HG03571 (cell line): Measurements from ENCODE around the gene SNX20.

ENCODE experiments used
- ATAC-seq: cut with Tn5 transposase; IDR thresholded peaks from one replicate; pipeline ENCODE4 v1.9.1; 2021; ENCODE audit not compliant: unreplicated experiment

SNX20 gene, protein sequence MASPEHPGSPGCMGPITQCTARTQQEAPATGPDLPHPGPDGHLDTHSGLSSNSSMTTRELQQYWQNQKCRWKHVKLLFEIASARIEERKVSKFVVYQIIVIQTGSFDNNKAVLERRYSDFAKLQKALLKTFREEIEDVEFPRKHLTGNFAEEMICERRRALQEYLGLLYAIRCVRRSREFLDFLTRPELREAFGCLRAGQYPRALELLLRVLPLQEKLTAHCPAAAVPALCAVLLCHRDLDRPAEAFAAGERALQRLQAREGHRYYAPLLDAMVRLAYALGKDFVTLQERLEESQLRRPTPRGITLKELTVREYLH

DNA sequence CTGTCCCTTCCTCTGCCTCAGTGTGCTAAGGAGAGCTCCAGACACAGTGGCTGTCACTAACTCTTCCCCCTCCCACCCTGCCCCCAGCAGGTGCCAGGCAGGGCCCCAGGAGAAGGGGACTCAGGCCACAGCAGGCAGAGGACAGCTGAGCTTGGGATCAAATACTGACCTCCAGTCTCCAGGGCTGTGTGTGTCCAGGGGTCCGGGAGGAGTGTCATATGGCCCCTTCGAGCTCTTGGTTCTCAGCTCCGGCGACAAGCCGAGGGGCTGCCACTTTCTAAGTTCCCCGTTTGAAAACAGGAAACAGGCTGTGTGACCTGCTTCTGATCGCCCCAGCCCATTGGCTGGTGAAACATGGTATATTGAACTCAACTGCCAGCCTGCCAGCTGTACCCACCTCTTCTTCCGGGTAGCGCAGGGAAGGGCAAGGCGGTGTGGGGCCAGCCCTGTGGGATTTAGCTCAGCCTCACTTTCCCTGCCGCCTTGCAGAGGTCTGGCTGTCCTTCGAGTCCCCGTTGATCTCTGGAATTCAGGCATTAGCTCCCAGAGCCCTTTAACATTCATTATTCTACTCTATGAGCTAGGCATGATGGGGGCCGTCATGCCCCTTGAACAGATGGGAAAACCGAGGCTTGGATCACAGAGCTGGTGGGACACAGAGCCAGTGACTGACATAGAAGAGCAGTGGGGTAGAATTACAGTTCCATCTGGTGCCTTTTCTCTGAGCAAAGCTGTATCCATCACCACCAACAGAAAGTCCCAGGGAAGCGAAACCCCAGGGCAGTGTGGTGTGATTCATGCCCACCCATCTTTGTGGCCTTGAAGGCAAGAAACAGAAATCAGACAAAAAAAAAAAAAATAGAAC is at the start of gene SNX20:
Gene SNX20, minus strand, starts transcription at position 292 of the 865 bp plus-strand sequence. CDS start 3,786 bp downstream, outside the sequence.
- peak; percentile 42 for ATAC-seq

DNA sequence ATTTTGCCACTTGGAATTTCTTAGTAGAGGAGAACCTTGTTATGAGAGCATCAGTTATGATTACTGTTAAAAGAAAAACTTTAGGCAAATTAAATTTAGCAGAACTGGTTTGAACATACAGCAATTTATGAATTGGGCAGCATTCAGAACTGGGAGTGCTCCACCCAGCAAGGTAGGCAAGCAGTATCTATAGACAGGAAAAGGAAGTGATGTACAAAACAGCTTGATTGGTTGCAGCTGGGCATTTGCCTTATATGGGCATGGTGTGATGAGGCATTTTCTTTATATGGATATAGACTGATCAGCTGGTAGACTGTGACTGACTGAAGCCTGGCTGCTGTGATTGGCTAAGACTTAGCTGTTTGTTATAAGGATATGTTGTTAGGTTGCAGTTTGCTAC is 43.2 kb upstream of the SNX20 start:
- no peak for ATAC-seq

DNA sequence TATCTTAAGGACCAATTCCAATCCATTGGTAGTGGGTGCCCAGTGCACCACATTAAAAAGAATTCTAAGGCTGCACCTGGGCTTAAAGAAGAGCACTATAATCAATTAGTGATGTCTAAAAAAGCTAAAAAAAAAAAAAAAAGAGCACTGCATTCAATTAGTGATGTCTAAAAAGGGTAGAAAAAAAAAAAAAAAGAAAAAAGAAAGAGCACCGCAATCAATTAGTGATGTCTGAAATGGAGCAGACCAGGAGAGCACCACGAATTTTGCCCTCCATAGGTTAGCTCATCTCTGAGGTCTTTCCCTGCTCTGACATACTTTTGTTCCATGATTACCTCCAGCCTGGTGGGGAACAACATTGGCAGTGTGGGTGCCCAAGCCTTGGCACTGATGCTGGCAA is 41.8 kb upstream of the SNX20 start:
- no peak for ATAC-seq

DNA sequence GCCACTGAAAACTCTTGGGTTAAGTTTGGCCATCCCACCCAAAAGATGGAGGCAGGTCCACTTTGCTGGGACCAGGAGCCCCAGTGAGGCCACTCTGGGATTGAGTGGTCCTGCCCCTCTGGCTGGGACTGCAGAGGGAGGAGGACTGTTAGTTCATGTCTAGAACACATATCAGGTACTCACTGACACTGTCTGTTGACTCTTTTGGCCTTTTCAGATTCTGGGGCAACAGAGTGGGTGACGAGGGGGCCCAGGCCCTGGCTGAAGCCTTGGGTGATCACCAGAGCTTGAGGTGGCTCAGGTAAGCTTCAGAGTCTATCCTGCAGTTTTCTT is 41.3 kb upstream of the SNX20 start:
- ATAC-seq = no peak

DNA sequence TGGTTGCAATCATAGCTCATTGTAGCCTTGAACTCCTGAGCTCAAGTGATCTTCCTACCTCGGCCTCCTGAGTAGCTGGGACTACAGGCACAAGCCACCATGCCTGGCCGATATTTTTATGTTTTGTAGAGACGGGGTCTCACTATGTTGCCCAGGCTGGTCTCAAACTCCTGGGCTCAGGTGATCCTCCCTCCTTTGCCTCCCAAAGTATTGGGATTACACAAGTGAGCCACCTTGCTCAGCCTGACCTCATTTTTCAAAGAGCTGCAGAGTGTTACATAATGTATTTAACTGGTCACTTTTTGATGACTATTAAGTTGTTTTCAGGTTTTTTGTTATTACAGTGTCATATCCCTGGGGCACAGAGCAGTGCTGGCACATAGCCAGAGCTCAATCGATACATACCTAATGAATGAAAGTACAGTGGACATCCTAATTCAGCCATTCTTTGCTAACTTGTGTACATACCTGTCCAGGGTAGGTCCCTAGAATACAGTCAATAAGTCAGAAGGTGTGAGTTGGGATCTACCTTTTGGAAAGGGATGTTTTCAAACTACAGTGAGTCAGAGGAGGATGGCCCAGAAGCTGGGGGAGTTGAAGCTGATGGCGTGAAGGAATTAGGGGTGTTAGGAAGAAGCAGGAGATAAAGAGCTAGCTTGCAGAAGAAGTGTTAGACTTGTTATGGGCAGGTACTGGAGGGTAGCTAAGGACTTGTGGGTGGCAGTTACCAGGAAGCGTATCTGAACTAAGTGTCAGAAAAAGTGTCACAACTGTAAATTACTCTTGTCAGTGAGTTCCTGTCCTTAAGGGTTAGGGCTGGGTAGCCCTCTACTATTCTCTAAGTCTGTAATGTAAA is 40.7 kb upstream of the SNX20 start:
- no peak for ATAC-seq

DNA sequence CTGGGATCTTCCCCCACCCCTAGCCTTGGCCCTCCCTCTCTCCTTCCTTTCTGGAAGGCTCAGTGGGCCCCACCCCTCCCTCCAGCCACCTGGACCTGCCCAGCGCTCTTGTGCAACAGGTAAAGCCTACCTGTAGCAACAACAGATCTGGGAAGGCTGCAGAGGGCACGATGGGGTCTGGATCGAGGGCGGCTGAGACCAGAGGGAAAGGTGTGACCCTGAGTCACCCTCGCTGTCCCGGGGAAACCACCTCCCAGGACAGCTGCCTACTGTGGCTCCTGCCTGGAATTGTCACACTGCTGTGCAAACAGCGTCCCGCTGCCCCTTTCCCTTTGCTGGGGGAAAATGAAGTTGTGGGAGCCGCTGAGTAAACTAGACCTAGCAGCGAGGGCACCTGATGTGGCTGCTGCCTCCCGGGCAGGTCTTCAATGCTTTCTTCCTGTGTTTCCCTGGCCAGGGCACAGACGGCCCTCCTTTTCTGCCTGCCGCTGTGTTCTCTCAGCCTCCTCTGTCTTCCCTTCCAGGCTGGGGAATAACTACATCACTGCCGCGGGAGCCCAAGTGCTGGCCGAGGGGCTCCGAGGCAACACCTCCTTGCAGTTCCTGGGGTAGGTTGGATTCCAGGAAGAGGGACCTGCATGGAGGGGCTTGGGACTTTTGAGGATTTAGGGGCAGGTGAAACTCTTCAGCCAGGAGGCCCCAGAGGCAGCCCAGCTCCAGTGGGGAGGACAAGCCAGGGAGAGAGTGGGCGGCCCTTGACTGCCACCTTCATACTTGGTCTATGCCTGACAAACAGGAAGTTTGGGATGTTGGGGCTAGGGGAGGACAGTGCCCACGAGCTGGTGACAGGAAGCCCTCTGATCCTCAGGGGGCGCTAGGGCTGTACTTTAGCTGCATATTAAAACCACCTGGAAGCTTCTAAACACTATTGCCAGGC is 38.6 kb upstream of the SNX20 start:
- no peak for ATAC-seq

DNA sequence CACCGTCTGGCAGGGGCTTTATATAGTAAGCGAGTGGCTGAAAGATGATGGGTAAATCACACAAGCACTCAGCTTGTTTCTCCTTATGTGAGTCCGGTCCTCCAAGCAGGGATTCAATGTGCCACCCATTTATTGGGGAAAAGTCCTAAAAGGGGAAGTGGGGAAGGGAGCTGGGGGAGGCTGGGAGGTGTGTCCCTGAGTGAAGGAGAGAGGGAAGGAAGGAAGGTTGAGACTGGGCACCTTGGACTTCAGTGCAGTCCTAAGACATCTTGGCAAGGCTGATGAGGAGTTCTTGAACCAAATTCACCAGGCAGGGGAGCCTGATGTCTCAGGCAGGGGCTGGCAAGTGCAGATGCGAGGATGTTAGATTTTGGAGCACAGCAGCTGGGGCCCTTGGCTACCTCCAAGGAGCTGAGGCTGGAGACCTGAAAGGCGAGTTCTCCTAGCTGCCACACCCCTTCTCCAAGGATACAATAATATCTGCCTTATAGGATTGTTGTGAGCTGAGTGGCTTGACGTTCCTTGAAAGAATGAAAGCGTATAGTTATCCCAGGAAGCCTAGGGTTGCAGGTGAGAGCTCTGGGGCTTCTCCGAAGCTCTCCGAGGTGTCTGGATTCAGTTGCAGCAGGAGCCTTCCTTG is 37.8 kb upstream of the SNX20 start:
- no peak for ATAC-seq

DNA sequence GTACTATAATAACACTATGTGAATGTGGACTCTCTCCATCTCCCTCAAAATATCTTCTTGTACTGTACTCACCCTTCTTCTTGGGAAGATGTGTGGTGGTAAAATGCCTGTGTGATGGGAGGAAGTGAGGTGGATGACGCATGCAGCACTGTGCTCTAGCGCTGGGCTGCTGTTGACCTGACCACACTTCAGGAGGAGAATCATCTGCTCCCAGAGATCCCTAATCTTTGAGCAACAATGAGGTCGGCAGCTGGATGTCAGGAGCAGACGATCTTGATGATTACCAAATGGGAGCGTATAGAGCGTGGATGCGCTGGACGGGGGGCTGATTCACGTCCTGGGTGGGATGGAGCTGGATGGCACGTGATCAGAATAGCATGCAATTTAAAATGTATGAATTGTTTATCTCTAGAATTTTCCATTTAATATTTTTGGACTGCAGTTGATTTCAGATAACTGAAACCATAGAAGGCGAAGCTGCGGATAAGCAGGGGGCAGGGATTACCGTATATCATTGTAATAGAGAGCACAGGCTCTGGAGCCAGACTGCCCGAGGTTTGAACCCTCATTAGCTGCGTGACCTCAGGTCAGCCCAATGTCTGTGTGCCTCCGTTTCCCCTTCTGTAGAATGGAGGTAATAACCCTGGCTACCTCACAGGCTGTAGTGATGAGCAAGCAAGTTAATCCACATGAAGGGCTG is 37.1 kb upstream of the SNX20 start:
- ATAC-seq = no peak

DNA sequence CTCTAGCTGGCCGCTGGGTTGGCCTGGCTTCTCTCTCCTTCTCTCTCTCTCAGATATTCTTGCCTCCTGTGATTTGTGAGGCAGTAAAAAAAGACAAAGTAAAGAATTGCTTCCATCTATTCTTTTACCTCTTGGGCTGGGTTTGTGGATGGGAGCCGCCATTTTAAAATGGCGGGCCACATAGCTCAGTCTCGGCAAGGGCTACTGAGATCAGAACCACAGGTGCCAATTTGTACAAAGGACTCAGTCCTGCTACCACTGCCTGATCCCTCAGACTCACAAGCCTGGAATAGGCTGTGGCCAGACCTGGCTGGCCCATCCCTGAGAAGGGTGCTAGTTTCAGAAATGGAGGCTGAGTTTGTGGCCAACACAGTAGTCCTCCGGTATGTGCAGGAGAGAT is 36.4 kb upstream of the SNX20 start:
- no peak for ATAC-seq

DNA sequence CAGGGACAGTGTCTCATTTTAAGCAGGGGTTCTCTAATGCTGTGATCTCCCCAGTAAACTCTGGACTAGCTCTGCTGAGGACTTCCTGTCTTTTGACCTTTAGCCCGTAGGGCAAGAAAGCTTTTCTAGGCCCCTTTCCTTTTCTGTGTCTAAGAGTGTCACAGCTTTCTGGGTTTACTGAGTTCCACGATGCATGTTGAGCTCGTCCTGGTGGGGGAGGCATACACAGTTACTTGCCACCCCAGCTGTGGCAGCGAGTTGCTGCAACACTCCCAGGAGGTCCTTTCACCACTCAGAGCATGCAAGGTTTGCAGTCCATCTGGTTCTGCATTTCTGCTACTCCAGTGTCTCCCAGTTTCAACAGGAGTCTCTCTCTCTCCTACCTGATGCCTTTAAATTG is 36.0 kb upstream of the SNX20 start:
- no peak for ATAC-seq

DNA sequence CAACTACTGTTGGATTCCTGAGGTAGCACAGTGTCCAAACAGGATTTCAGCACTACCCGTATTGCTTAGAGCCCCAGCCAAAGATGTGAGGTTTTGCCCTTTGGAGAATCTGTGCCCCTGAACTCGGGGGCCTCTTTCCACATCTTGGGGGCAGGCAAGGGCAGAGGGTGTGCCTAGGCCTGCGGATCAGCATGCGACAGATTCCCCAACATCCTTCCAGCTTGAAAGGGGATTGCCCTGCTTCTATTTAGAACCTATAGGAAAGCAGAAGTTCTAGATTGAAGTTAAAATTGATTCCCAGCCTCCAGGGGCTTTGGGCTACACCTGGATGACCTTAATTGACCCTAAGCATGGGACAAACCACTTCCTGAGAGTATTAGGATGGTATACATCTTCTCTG is 31.8 kb upstream of the SNX20 start:
- ATAC-seq = no peak

DNA sequence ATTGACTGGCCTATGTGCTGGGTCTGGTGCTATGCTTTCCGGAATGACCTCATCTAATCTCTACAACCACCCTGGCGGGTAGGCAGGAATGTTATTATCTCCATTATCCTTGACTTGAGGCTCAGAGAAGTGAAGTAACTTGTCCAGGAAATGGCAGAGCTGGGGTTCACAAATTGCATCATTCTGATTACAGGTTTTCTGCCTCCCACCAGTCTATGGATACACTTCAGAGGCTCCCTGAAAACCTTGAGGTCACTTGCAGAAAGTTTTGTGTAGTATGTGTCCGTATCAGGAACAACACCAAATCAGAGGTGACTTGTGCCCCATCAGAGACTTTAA is 31.4 kb upstream of the SNX20 start:
- ATAC-seq = no peak

DNA sequence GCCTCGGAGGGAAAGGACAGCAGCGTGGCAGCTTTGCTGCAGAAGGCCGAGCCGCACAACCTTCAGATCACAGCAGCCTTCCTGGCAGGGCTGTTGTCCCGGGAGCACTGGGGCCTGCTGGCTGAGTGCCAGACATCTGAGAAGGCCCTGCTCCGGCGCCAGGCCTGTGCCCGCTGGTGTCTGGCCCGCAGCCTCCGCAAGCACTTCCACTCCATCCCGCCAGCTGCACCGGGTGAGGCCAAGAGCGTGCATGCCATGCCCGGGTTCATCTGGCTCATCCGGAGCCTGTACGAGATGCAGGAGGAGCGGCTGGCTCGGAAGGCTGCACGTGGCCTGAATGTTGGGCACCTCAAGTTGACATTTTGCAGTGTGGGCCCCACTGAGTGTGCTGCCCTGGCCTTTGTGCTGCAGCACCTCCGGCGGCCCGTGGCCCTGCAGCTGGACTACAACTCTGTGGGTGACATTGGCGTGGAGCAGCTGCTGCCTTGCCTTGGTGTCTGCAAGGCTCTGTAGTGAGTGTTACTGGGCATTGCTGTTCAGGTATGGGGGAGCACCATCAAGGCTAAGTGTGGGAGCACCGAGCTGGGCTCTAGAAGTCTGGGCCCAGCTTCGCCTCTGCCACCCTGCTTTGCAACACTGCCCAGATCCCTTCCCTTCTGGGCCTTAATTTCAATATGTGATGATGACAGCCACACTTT is 30.9 kb upstream of the SNX20 start:
- no peak for ATAC-seq

DNA sequence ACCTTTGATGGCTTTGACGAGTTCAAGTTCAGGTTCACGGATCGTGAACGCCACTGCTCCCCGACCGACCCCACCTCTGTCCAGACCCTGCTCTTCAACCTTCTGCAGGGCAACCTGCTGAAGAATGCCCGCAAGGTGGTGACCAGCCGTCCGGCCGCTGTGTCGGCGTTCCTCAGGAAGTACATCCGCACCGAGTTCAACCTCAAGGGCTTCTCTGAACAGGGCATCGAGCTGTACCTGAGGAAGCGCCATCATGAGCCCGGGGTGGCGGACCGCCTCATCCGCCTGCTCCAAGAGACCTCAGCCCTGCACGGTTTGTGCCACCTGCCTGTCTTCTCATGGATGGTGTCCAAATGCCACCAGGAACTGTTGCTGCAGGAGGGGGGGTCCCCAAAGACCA is 29.9 kb upstream of the SNX20 start:
- no peak for ATAC-seq

DNA sequence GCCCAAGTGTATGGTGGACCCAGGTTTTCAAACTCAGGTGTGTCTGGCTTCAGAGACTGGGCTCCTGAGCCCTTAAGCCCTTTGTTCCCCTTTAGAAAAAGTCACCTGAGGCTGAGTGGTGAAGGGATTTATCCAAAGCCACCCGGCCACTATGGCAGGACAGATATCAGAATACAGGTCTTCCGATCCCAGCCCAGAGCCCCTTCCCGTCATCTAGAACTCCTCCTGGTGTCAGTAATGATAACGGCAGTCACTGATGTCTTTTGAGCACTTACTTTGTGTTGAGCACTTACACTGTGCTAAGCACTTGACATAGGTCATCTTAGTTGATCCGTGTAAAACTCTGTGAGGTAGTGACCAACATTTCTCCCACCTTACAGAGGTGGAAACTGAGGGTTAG is 28.9 kb upstream of the SNX20 start:
- no peak for ATAC-seq

DNA sequence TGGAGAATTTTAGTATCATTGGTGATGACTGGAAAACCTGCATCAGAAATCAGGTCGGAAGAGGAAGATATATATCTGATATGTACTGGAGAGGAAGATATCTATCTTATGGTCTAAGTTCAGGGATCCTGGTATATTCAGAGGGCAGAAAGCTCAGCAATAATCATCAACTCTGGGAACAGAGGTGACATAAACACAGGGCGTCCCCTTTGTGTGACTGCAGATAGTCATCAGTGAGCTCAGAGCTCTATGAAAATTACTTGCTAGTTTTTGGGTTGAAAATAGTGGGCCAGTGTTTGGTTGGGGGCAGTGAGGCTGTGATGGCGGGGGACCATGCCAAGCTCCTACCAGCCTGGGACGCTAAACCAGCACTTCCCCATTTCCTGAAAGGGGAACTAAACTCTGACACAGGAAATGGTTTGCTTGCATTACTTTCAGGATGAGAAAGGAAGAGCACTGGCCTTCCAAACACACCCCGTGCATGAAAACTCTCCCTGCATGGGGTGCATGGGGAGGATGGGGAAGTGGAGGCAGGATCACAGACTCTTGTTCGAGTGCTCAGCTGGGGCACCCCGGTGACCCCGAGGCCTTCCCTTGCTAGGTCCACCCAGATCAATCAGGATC is 28.1 kb upstream of the SNX20 start:
- ATAC-seq = no peak

DNA sequence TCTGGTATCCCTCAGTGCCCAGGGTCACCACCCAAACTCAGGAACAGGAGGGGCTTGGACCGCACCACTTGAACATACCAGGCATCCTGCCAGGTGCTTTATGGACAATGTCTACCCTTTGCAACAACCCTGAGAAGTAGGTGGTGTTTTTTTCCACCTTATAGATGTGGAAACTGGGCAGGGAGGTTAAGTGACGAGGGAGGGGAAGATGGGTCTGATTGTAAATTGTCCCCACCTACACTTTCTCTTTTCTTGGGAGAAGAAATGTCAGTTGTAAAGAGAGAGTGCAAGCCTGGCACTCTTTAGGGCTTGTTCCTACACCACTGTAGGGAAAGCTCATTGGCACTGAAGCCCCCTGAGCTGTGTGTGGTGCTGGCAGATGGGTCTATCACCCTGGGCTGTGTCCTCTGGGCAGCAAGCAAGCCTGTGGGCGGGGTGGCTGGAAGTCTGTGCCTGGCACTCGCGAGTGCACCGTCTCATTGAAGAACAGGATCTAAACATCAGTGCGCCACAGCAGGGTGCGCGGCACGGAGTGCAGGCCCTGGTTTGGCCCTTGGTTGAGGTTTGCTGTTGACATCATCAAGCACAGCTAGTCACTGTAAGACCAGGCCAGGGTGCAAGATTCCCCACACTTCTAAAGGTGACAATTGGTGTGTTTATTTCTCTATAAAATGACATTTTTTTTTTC is 27.4 kb upstream of the SNX20 start:
- ATAC-seq = no peak

DNA sequence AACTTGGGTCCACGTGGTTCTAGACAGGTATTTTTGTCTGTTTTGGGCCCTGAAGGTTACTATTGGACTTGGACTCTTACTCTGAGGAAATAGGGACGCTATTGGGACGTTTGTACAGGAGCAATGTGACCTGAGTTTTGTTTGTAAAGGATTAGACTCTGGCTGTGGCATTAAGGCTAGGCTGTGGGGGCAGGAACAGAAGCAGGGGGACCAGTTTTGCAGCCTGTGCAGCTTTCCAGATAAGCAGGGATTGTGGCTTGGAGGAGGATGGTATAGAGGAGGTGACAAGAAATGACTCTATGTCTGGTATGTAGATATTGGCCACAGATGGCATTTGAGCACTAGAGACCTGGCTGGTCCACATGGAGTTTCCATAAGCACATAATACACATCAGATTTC is 25.1 kb upstream of the SNX20 start:
- no peak for ATAC-seq
